Glutamatergic neuron (in vitro differentiated cells): ENCODE data around the gene NTN1. TPM values are rescaled to one million over a fixed set of nuclear protein-coding genes. Genes with fewer than 3 reads are reported as not detected.
"Not testable (repeated sequence)": the region's sequence is repeated elsewhere in the genome, so short reads cannot be mapped to it uniquely, and the experiment has no call there.

Experiments
- DNase-seq: peaks from one replicate; pipeline ENCODE4 v3.0.0; 2022
- H3K27ac Mint-ChIP-seq: one replicate; pipeline ENCODE4 v1.8.0; 2020; ENCODE audit warnings: mild to moderate bottlenecking, mixed read lengths, inconsistent platforms; ENCODE audit not compliant: unreplicated experiment
- H3K27me3 Mint-ChIP-seq: one replicate; pipeline ENCODE4 v1.8.0; 2020; ENCODE audit warnings: mild to moderate bottlenecking, moderate library complexity, mixed read lengths, inconsistent platforms; ENCODE audit not compliant: unreplicated experiment
- H3K36me3 Mint-ChIP-seq: one replicate; pipeline ENCODE4 v1.8.0; 2020; ENCODE audit warnings: mild to moderate bottlenecking, mixed read lengths, inconsistent platforms; ENCODE audit not compliant: unreplicated experiment
- H3K4me1 Mint-ChIP-seq: one replicate; pipeline ENCODE4 v1.8.0; 2020; ENCODE audit warnings: mild to moderate bottlenecking, low read depth, mixed read lengths, inconsistent platforms; ENCODE audit not compliant: unreplicated experiment
- H3K4me3 Mint-ChIP-seq: one replicate; pipeline ENCODE4 v1.8.0; 2020; ENCODE audit warnings: mild to moderate bottlenecking, mixed read lengths, inconsistent platforms; ENCODE audit not compliant: unreplicated experiment
- H3K9me3 Mint-ChIP-seq: one replicate; pipeline ENCODE4 v1.8.0; 2020; ENCODE audit warnings: mild to moderate bottlenecking, moderate library complexity, mixed read lengths, inconsistent platforms; ENCODE audit not compliant: unreplicated experiment
- total RNA-seq: library from RNA; stranded (reverse); fragmentation: NEBNext Ultra II Directional; extraction: Animal tissue kit (Norgen Biotek cat#: 25700); gene quantifications from one replicate; pipeline ENCODE4 v1.2.1, GENCODE V29; 2021; ENCODE audit not compliant: unreplicated experiment
- TF ChIP-seq, protein P1 (sequence below): fragments of 200-600 bp; sonication (generic); IDR thresholded peaks from one replicate; pipeline ENCODE4 v1.5.0; 2021; ENCODE audit not compliant: partially characterized antibody, unreplicated experiment

Gene NTN1
- total RNA-seq, 1 donor from 2014 or later, result 0.76 TPM

DNA sequence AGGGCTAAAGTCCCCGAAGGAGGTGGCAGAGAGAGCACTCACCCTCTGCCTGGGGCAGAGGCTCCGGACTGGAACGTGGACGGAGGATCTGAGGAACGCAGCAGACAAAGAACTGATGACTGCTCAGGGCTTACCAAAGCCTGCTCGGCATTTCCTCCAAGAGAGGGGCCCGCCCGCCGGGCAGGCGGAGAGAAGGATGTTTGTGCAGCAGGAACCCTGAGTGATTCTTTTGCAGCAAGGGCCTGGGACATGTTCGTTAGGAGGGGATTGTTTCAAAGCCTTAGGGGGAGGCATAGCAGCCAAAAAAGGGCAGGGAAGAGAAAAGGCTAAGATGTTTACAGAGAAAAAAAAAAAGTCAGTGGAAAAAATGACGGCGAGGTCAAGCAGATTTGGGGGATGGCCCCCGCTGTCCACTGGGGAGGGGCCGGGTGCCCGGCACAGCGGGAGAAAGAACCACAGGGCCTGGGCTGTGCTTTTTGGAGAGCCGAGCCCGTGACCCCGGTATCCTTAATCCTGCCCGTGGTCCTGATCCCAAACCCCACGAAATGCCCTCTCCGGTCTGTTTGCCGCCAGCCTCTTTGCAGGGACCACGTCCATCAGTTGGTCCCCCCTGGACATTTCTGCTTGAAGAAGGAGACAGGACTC is 129.3 kb downstream of the NTN1 start:
- Mint-ChIP-seq H3K27ac (no peak overlapping the region), H3K36me3 (peaks cover 8% of the 10 kb centered on the region), H3K4me1 (peaks cover 9% of the 10 kb centered on the region), H3K9me3 (peaks cover 3% of the 10 kb centered on the region), H3K27me3 (peaks cover 4% of the 10 kb centered on the region), H3K4me3 (no peak overlapping the region)
- TF ChIP-seq, protein P1, sequence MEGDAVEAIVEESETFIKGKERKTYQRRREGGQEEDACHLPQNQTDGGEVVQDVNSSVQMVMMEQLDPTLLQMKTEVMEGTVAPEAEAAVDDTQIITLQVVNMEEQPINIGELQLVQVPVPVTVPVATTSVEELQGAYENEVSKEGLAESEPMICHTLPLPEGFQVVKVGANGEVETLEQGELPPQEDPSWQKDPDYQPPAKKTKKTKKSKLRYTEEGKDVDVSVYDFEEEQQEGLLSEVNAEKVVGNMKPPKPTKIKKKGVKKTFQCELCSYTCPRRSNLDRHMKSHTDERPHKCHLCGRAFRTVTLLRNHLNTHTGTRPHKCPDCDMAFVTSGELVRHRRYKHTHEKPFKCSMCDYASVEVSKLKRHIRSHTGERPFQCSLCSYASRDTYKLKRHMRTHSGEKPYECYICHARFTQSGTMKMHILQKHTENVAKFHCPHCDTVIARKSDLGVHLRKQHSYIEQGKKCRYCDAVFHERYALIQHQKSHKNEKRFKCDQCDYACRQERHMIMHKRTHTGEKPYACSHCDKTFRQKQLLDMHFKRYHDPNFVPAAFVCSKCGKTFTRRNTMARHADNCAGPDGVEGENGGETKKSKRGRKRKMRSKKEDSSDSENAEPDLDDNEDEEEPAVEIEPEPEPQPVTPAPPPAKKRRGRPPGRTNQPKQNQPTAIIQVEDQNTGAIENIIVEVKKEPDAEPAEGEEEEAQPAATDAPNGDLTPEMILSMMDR, result no peak
- DNase-seq, result no peak

DNA sequence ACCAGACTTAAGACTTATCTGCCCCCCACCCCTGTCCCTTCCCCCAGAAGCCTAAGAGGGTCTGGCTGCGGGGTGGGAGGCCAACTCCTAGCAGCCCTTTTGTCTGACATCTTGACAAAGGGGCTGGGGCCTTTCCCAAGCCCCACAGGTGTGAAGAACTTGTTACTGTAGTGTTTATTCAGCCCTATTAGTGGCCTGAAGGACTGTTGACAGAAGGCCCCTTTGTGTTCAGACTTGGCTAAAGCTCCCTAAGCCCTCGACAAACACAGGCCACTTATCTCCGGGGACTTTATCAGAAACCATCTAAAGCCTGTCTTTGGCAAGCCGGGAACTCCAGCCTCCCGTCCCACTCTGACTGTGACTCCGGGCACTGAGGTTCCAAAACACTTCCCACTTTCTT is 129.8 kb downstream of the NTN1 start:
- Mint-ChIP-seq H3K9me3 (peaks cover 3% of the 10 kb centered on the region), H3K36me3 (peaks cover 8% of the 10 kb centered on the region), H3K4me1 (peaks cover 9% of the 10 kb centered on the region), H3K27me3 (peaks cover 2% of the 10 kb centered on the region), H3K4me3 (no peak overlapping the region), H3K27ac (no peak overlapping the region)
- DNase-seq, result no peak
- TF ChIP-seq, protein P1, result no peak

DNA sequence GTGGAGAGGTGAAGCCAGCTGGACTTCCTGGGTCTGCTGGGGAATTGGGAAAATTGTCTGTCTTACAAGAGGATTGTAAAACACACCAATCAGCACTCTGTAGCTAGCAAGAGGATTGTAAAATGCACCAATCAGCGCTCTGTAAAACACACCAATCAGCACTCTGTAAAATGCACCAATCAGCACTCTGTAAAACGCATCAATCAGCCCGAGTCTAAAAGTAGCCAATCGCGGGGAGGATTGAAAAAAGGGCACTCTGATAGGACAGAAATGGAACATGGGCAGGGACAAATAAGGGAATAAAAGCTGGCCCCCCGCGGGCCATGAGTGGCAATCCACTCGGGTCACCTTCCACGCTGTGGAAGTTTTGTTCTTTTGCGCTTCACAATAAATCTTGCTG is 130.4 kb downstream of the NTN1 start:
- H3K4me3 Mint-ChIP-seq, DNase-seq, H3K27me3 Mint-ChIP-seq, H3K4me1 Mint-ChIP-seq, H3K9me3 Mint-ChIP-seq, H3K36me3 Mint-ChIP-seq, H3K27ac Mint-ChIP-seq: not testable (repeated sequence)

DNA sequence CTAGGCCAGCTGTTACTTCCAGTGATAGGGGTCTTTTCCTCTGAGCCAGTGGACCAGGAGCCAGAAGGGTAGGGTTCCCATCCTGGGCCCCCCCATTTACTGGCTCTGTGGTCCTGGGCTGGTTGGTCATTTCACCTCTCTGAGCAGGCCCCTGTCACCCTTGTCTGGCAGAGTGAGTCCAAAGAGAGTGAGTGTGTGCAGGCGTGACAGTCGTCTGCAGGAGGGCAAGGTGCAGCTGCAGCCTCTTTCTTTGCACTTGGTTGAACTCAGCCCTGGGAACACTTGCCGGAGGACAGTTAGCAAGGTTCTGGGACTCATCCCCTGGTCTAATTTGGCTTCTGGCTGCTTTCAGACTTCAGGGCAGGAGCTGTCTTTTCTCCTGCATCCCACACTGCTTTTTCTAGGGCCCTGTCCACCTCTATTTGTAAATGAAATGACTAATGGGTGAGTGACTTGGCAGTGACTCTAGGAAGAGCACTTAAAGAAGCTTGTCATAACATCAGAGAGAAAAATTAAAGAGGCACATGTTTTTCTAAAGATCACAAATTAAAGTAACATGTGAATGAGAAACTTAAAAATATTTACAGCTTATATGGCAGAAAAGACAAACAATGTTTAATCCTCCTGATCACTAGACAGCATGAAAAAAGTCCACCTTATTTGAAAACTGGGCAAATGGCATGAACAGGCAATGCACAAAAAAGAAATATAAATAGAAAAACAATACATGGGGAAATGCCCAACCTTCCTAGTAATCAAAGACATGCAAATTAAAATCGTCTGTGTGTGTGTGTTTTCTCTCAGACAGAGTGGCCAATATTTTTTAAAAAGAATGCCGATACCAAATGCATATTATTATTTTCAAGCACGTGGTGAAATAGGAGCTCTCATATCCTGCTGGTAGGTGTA is 137.5 kb downstream of the NTN1 start:
- H3K4me1 Mint-ChIP-seq, result peaks cover 3% of the 10 kb centered on the region
- H3K27ac Mint-ChIP-seq, result no peak overlapping the region
- TF ChIP-seq, protein P1, result no peak
- H3K4me3 Mint-ChIP-seq, result no peak overlapping the region
- no peaks in the 10 kb centered on the region for H3K36me3 Mint-ChIP-seq
- no peak for DNase-seq
- peaks cover 2% of the 10 kb centered on the region for H3K27me3 Mint-ChIP-seq
- H3K9me3 Mint-ChIP-seq, result peaks cover 12% of the 10 kb centered on the region

DNA sequence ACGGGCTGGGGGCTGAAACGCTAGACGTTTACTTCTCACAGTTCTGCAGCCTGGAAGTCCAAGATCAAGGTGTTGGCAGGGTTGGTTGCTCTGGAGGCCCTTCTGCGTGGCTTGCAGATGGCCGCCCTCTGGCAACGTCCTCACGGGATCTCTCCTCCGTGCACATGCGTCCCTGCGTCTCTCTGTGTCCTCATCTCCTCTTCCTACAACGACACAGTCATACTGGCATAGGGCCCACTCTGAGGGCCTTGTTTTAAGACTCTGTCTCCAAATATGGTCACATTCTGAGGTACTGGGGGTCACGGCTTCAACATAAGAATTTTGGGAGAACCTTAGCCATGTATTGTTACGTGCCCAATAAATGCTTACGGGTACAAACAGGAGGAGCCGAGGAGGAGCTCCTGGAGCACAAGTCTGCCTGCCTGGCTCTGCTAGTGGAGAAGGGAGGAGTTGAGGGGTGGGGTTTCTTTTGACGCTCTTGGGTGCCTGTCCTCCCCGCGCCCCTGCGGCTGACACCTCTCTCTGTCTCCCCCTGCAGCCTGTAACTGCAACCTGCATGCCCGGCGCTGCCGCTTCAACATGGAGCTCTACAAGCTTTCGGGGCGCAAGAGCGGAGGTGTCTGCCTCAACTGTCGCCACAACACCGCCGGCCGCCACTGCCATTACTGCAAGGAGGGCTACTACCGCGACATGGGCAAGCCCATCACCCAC is 141.1 kb downstream of the NTN1 start:
- Mint-ChIP-seq H3K9me3 (peaks cover 17% of the 10 kb centered on the region), H3K27me3 (no peaks in the 10 kb centered on the region), H3K4me3 (peak overlapping the region; percentile 20), H3K27ac (no peak overlapping the region), H3K36me3 (no peaks in the 10 kb centered on the region), H3K4me1 (peaks cover 3% of the 10 kb centered on the region)
- peak; percentile 43 for DNase-seq
- TF ChIP-seq, protein P1, result peak; percentile 20
